HL-60 (cell line): Measurements from ENCODE around the gene ZFAND3.
"Not testable (repeated sequence)": the region's sequence is repeated elsewhere in the genome, so short reads cannot be mapped to it uniquely, and the experiment has no call there.

Experiments used
- DNase-seq, 2 experiments: peaks; one replicate each; pipeline ENCODE4 v3.0.0-alpha.2; 2010 to 2020; ENCODE audit warnings: low read depth in 1 of 2, low spot score in 1 of 2
- H3K27ac ChIP-seq: fragments of 250-450 bp; sonication (Bioruptor Pico); replicated peaks from 2 replicates; pipeline ENCODE4 v1.5.1; 2020; ENCODE audit warnings: mild to moderate bottlenecking, moderate library complexity
- H3K27me3 ChIP-seq: fragments of 250-450 bp; sonication (Bioruptor Pico); 2 replicates; pipeline ENCODE4 v1.5.1; 2021; ENCODE audit warnings: mild to moderate bottlenecking, moderate library complexity; ENCODE audit not compliant: insufficient read depth, poor library complexity, severe bottlenecking
- H3K4me3 ChIP-seq: replicated peaks from 2 replicates; pipeline ENCODE4 v1.5.1; 2011; ENCODE audit warnings: mild to moderate bottlenecking, control low read depth, low read length; ENCODE audit not compliant: insufficient read depth
- GABPA ChIP-seq: IDR thresholded peaks from 2 replicates; pipeline ENCODE4 v1.6.1; 2012; ENCODE audit warnings: low read depth
- POLR2AphosphoS5 ChIP-seq: IDR thresholded peaks from 2 replicates; pipeline ENCODE4 v1.6.1; 2012; ENCODE audit warnings: low read depth
- SPI1 ChIP-seq: IDR thresholded peaks from 2 replicates; pipeline ENCODE4 v1.6.1; 2012; ENCODE audit warnings: low read depth, mild to moderate bottlenecking, borderline replicate concordance
- TF ChIP-seq, protein P1 (sequence below): IDR thresholded peaks from one replicate; pipeline ENCODE4 v1.5.1; 2011; ENCODE audit warnings: low read length, control low read depth, inconsistent platforms; ENCODE audit not compliant: insufficient read depth
- TF ChIP-seq, protein P2 (sequence below): IDR thresholded peaks from 2 replicates; pipeline ENCODE4 v1.6.1; 2012; ENCODE audit warnings: low read depth; ENCODE audit not compliant: insufficient replicate concordance

ZFAND3 gene

DNA sequence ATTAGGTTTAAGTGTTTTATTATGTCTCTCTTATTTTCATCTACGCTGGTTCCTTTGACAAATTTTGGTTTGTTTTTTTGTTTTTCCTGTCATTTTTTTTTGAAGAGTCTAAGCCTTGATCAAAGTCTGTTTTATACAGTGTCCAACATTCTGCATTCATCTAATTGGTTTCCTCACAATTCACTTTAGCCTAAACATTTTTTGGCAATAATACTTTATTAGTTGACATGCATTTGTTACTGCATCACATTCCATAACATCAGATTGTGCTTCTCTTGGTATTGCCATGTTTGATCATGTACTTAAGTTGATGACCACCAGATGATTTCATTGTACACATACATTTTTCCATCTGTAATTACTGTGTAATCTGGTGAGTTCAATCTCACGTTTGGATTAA is 173.2 kb downstream of the ZFAND3 start:
- no peak for DNase-seq
- Histone ChIP-seq H3K27me3 (no peaks in the 10 kb centered on the region), H3K27ac (no peak overlapping the region), H3K4me3 (no peak overlapping the region)
- TF ChIP-seq, protein P1, sequence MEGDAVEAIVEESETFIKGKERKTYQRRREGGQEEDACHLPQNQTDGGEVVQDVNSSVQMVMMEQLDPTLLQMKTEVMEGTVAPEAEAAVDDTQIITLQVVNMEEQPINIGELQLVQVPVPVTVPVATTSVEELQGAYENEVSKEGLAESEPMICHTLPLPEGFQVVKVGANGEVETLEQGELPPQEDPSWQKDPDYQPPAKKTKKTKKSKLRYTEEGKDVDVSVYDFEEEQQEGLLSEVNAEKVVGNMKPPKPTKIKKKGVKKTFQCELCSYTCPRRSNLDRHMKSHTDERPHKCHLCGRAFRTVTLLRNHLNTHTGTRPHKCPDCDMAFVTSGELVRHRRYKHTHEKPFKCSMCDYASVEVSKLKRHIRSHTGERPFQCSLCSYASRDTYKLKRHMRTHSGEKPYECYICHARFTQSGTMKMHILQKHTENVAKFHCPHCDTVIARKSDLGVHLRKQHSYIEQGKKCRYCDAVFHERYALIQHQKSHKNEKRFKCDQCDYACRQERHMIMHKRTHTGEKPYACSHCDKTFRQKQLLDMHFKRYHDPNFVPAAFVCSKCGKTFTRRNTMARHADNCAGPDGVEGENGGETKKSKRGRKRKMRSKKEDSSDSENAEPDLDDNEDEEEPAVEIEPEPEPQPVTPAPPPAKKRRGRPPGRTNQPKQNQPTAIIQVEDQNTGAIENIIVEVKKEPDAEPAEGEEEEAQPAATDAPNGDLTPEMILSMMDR: no peak
- TF ChIP-seq SPI1: no peak
- TF ChIP-seq, protein P2, sequence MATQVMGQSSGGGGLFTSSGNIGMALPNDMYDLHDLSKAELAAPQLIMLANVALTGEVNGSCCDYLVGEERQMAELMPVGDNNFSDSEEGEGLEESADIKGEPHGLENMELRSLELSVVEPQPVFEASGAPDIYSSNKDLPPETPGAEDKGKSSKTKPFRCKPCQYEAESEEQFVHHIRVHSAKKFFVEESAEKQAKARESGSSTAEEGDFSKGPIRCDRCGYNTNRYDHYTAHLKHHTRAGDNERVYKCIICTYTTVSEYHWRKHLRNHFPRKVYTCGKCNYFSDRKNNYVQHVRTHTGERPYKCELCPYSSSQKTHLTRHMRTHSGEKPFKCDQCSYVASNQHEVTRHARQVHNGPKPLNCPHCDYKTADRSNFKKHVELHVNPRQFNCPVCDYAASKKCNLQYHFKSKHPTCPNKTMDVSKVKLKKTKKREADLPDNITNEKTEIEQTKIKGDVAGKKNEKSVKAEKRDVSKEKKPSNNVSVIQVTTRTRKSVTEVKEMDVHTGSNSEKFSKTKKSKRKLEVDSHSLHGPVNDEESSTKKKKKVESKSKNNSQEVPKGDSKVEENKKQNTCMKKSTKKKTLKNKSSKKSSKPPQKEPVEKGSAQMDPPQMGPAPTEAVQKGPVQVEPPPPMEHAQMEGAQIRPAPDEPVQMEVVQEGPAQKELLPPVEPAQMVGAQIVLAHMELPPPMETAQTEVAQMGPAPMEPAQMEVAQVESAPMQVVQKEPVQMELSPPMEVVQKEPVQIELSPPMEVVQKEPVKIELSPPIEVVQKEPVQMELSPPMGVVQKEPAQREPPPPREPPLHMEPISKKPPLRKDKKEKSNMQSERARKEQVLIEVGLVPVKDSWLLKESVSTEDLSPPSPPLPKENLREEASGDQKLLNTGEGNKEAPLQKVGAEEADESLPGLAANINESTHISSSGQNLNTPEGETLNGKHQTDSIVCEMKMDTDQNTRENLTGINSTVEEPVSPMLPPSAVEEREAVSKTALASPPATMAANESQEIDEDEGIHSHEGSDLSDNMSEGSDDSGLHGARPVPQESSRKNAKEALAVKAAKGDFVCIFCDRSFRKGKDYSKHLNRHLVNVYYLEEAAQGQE: no peak
- TF ChIP-seq GABPA: no peak
- no peak for TF ChIP-seq POLR2AphosphoS5

DNA sequence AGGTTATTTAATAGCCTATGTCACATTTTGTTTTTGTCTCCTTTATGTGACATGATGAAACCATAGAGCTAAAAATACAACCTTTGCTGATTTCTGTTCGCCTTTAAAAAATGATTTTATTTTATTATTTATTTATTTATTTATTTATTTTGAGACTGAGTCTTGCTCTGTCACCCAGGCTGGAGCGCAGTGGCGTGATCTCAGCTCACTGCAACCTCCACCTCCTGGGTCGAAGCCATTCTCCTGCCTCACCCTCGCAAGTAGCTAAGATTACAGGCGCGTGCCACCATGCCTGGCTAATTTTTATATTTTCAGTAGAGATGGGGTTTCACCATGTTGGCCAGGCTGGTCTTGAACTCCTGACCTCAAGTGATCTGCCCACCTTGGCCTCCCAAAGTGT is 173.7 kb downstream of the ZFAND3 start:
- H3K27me3 ChIP-seq, DNase-seq, H3K27ac ChIP-seq, H3K4me3 ChIP-seq: not testable (repeated sequence)

DNA sequence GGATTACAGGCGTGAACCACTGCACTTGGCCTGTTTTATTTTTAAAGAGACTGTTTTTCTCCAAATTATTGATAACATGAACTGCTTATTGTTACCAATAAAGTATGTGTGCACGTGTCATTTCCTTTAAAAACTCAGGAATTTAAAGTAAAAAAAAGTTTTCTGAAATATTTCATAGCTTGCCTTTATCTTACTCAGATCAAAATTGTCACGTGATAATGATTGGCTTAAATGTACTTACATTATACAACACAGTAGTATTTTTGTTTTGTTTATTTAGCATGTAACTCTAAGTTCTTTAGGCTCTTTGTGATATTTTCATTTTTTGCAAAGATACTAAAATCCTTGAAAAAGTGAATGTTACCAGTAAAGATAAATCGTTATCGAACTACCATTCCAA is 174.1 kb downstream of the ZFAND3 start:
- Histone ChIP-seq H3K27ac (no peak overlapping the region), H3K4me3 (no peak overlapping the region)
- DNase-seq: no peak

DNA sequence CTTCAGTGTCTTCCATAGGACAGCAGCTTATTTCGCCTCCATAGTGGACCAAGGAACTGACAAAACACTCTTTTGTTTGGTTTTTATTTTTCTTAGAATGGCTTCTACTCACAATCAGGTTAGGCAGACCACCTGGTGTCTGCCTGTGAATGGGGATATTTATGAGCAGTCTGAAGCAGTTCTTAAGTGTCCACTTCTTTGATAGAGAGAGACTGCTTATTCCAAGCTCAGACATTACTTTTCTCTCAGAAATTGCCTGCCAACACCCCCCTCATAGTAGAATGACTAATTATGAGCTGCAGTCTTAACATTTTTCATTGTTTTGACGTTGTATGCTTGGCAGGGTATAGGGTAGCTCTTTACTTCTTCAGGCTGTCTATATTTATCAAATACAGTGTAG is 174.7 kb downstream of the ZFAND3 start:
- DNase-seq: no peak
- no peak overlapping the region for H3K4me3 ChIP-seq
- no peaks in the 10 kb centered on the region for H3K27me3 ChIP-seq
- no peak overlapping the region for H3K27ac ChIP-seq
- TF ChIP-seq, protein P2: no peak
- TF ChIP-seq GABPA: no peak
- no peak for TF ChIP-seq POLR2AphosphoS5
- no peak for TF ChIP-seq SPI1
- TF ChIP-seq, protein P1: no peak

More for the DNA sequence above, 174.1 kb downstream of the ZFAND3 start:
- H3K27me3 ChIP-seq: no peaks in the 10 kb centered on the region
- TF ChIP-seq POLR2AphosphoS5: no peak
- TF ChIP-seq SPI1: no peak
- no peak for TF ChIP-seq GABPA
- TF ChIP-seq, protein P2: no peak
- TF ChIP-seq, protein P1: no peak
